Tibial artery (tissue), 4 donors: ENCODE data around the gene MYORG.

Experiments
- DNase-seq, 2 donors: peaks; one replicate each; pipeline ENCODE4 v3.0.0-alpha.2; 2019
- H3K27ac ChIP-seq, 2 donors: fragments of 200-600 bp; sonication (generic) in 1 of 2; 1 replicate in 1 of 2; 2 replicates in 1 of 2; pipeline ENCODE4 v1.5.1; 2018 to 2019; ENCODE audit warnings: mild to moderate bottlenecking in 1 of 2
- H3K27me3 ChIP-seq, 2 donors: fragments of 200-600 bp; sonication (generic) in 1 of 2; one replicate each; pipeline versions ENCODE4 v1.5.1 to v1.6.0; 2016 to 2019
- H3K36me3 ChIP-seq, 3 donors: fragments of 200-600 bp; sonication (generic) in 2 of 3; one replicate each; pipeline ENCODE4 v1.5.1; 2016 to 2019; ENCODE audit warnings: mild to moderate bottlenecking in 2 of 3
- H3K4me1 ChIP-seq, 4 donors: fragments of 200-600 bp; sonication (generic) in 2 of 4; 1 replicate in 3 of 4; 2 replicates in 1 of 4; pipeline ENCODE4 v1.5.1; 2016 to 2019
- H3K4me3 ChIP-seq, 2 donors: fragments of 200-600 bp; sonication (generic) in 1 of 2; 1 replicate in 1 of 2; 2 replicates in 1 of 2; pipeline ENCODE4 v1.5.1; 2018 to 2019; ENCODE audit warnings: mild to moderate bottlenecking in 2 of 2
- H3K9me3 ChIP-seq, 3 donors: fragments of 200-600 bp; sonication (generic) in 1 of 3; one replicate each; pipeline ENCODE4 v1.5.1; 2016 to 2019
- intact Hi-C: fragments of 100-400 bp; cut with DNase I; formaldehyde crosslinking; loops from one replicate; pipeline ENCODE4 v1.15.0; 2023; ENCODE audit warnings: low total_unique reads
- TF ChIP-seq, protein P1 (sequence below), 2 experiments: fragments of 200-600 bp in 1 of 2; fragments of 450-650 bp in 1 of 2; IDR thresholded peaks; one replicate each; pipeline ENCODE4 v1.5.1; 2017 to 2019; ENCODE audit warnings: antibody characterized with exemption in 2 of 2, mild to moderate bottlenecking in 1 of 2, moderate library complexity in 1 of 2

The MYORG gene

DNA sequence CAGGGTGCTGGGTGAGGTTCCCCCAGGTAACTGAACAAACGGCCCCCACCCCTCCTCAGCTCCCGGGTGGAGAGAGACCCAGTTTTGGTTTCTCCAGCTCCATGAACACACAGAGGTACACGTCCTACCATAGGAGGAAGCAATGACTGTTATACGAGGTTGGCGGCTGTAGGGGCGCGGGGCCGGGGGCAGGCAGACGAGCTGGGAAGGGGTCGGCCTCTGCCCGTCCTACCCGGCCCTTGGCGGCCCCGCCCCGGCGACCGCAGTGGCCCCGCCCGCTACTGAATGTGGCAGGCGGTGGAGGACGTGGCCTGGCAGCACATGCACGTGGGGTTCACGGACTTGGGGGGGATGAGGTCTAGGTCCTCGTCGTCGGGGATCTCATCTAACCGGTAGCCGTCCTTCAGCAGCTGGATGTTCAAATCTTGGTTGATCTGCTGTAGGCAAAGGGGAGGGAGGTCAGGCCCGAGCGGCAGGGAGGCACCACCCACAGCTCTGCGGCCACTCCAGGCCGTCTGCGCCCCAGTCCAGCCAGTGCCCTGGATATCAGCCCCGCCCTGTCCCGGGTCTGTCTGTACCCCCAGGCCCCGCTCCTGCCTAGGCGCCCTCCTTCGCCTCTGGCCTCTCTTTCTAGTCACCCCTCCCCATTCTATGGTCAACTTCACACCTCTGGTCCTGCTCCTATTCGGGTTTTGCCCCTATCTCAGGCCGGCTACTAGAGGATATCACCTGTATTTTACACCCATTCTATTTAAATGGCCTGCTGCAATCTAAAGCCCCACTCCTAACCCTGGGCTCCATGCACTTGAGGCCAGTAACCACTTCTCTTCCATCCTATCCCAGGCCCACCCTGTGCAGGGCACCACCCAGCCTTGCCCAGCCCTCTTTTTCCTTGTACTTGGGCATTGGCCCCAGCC is 24.2 kb upstream of the MYORG start:
- TF ChIP-seq, protein P1, sequence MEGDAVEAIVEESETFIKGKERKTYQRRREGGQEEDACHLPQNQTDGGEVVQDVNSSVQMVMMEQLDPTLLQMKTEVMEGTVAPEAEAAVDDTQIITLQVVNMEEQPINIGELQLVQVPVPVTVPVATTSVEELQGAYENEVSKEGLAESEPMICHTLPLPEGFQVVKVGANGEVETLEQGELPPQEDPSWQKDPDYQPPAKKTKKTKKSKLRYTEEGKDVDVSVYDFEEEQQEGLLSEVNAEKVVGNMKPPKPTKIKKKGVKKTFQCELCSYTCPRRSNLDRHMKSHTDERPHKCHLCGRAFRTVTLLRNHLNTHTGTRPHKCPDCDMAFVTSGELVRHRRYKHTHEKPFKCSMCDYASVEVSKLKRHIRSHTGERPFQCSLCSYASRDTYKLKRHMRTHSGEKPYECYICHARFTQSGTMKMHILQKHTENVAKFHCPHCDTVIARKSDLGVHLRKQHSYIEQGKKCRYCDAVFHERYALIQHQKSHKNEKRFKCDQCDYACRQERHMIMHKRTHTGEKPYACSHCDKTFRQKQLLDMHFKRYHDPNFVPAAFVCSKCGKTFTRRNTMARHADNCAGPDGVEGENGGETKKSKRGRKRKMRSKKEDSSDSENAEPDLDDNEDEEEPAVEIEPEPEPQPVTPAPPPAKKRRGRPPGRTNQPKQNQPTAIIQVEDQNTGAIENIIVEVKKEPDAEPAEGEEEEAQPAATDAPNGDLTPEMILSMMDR (IDR thresholded peaks at IDR 0.05), result no peak
- H3K27me3 ChIP-seq, result no peaks in the 10 kb centered on the region
- H3K4me1 ChIP-seq, result no peaks in the 10 kb centered on the region
- intact Hi-C loops, result loop anchor here (5.0 kb wide), 1 partner anchor 101 kb away; no protein-coding TSS in a partner anchor
- no peaks in the 10 kb centered on the region for H3K9me3 ChIP-seq
- H3K36me3 ChIP-seq, result peaks cover 32 to 80% (median 76%) of the 10 kb centered on the region in 3 donors
- H3K27ac ChIP-seq, result no peak overlapping the region
- DNase-seq, result no peak
- H3K4me3 ChIP-seq, result no peak overlapping the region

DNA sequence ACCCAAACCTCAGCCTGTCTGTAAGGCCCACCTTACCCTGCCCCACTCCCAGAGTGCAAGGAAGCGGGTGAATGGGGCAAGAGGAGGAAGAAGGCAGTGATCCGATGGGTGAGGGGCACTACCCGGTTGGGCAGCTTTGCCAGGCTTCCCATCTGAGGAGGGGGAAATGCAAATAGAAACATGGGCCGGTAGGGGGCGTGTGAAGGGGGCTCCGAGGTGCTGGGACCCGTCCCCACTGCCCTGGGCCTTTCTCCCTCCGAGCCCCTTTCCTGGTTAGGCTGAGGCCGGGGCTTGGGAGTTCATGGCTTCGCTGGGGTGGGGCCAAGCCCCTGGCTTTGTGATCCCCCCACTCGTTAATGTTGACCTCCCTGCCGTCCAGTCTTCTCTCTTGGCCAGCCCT is 23.6 kb upstream of the MYORG start:
- intact Hi-C loops, result loop anchor here (5.0 kb wide), 1 partner anchor 102 kb away; no protein-coding TSS in a partner anchor
- H3K4me1 ChIP-seq, result no peaks in the 10 kb centered on the region
- no peaks in the 10 kb centered on the region for H3K27me3 ChIP-seq
- H3K36me3 ChIP-seq, result peaks cover 32 to 74% (median 69%) of the 10 kb centered on the region in 3 donors
- H3K27ac ChIP-seq, result no peak overlapping the region
- TF ChIP-seq, protein P1 (IDR thresholded peaks at IDR 0.05), result no peak
- H3K9me3 ChIP-seq, result no peaks in the 10 kb centered on the region
- H3K4me3 ChIP-seq, result no peak overlapping the region
- DNase-seq, result no peak

DNA sequence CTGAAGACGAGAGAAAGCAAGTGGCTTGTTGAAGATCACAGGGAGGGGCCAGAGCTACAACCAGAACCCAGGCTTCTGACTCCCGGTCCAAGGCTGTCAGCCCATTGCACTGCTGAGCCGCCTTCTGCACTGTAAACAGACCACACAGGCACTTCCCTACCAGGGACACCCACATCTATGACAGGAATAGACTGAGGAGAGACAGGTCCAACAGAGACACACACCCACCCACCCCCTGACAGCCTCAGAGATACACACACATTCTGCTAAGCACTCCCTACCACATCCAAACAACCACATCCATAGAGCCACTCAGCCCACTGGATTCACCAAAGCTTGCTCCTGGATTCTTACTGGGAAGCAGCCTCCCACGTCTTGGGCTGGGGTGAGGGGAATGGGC is 23.0 kb upstream of the MYORG start:
- TF ChIP-seq, protein P1 (IDR thresholded peaks at IDR 0.05), result no peak
- intact Hi-C loops, result loop anchor here (5.0 kb wide), 1 partner anchor 103 kb away; no protein-coding TSS in a partner anchor
- Histone ChIP-seq H3K4me1 (no peaks in the 10 kb centered on the region), H3K4me3 (no peak overlapping the region), H3K9me3 (no peaks in the 10 kb centered on the region), H3K36me3 (peaks cover 32 to 68% (median 64%) of the 10 kb centered on the region in 3 donors), H3K27ac (no peak overlapping the region), H3K27me3 (no peaks in the 10 kb centered on the region)
- DNase-seq, result no peak

DNA sequence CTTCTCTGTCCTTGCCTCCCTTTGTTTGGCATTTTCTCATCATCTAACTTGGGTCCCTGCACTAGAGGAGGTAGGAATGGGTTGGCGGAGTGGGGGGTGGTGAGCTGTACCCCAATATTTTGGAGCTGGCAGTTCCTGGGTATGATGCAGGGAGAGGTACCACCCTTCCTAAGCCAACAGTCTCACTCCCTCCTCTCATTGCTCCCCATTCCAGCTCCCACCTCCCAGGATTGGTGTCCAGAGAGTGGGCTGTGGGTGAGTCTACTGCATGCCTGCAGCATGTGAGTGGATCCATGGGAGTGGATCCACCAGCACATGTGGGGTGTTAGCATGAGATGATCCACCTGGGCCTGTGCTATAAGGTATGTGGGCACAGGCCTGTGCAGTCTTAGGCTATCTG is 22.2 kb upstream of the MYORG start:
- H3K36me3 ChIP-seq, result peaks cover 32 to 66% (median 59%) of the 10 kb centered on the region in 3 donors
- TF ChIP-seq, protein P1 (IDR thresholded peaks at IDR 0.05), result no peak
- intact Hi-C loops, result no loop called here
- no peak overlapping the region for H3K4me3 ChIP-seq
- no peaks in the 10 kb centered on the region for H3K27me3 ChIP-seq
- no peak for DNase-seq
- H3K9me3 ChIP-seq, result no peaks in the 10 kb centered on the region
- no peaks in the 10 kb centered on the region for H3K4me1 ChIP-seq
- H3K27ac ChIP-seq, result no peak overlapping the region

DNA sequence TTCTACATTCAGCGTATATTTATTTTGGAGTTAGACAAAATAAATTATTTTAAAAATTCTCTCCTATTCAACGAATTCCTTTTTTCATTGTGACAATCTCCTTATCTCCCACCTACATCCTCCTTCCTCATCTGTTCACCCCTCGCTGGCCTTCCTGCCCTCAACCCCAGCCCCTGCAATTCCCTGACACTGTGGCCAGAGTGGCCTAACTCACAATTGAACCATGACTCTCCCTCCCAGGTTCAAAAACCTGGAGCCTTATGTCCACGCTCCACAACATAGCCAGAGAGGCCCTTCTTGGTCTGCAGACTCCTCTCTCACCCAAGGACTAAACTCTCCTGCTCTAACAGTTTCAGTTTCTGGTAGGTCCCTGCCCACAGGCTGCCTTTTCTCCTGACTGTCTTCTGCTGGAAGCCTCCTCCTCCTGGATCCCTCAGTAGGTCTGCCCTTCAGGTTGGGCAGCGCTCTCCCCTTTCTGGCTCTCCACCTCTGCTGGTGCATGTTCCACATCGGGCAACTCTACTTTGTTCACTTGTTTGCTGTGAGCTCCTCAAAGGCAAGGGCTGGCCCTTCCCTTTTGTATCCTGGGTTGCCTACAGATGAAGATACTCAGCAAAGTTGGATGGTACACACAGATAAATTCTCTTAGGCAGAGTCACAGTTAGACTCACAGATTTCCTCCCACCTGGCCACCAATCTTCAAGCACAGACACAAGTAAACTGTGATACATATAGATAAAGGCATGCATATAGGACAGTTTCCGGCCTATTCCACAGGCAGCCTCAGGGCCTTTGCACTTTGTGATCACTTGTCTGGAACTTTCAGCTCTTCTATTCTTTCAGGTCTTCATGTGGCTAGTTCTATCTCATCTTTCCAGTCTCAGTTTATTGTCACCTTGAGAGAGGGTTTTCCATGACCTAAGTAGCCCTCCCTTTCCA is 19.8 kb upstream of the MYORG start:
- intact Hi-C loops, result no loop called here

More for the DNA sequence above, 19.8 kb upstream of the MYORG start:
- H3K4me1 ChIP-seq, result no peaks in the 10 kb centered on the region
- no peak overlapping the region for H3K4me3 ChIP-seq
- TF ChIP-seq, protein P1 (IDR thresholded peaks at IDR 0.05), result no peak
- no peaks in the 10 kb centered on the region for H3K9me3 ChIP-seq
- H3K36me3 ChIP-seq, result peaks cover 22 to 45% (median 38%) of the 10 kb centered on the region in 3 donors
- H3K27ac ChIP-seq, result no peak overlapping the region
- DNase-seq, result no peak
- no peaks in the 10 kb centered on the region for H3K27me3 ChIP-seq
